Measurements from ENCODE around the gene PSMB10.

The PSMB10 gene

DNA sequence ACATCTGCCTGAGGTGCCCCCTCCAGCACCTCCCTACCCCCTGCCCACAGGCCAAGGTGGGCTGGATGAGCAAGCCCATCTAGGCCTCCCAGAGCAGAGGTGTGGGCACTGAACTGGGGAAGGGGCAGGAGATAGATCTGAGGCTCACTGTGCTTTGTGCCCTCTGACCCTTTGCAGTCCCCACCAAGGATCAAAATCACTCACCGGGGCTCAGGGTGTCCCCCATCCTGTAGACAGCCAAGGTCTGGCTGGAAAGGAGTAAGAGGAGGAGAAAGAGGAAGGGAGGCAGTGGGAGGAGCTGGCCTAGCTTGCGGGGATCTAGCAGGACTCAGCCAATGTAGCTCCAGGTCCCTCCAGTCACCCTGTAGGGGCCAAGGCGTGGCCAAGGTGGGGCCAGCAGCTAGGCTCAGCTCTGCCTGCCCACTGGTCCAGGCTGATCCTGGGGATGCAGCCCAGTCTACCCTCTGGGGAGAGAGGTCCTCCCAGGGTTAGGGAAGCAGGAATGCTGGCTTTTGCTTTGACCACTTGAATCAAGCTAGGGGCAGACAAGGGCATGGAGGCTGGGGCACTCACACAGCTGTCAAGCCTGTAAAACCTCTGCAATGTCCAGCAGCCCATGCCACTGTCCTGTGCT lies 30.0 kb upstream of the PSMB10 start:
- Histone ChIP-seq H2AFZ (no peak overlapping the region), H3K4me1 (peaks cover 39% of the 10 kb centered on the region), H3K4me2 (ENCODE audit: low read length) (peak overlapping the region; percentile 99), H3K27me3 (ENCODE audit: control insufficient read depth, insufficient read depth, low read length) (no peaks in the 10 kb centered on the region), H3K4me3 (ENCODE audit: low read depth, low read length) (peak overlapping the region; percentile 84), H3K9ac (no peak overlapping the region), H3K9me3 (ENCODE audit: control insufficient read depth, low read length) (no peaks in the 10 kb centered on the region), H3K79me2 (peaks cover 12% of the 10 kb centered on the region), H3K36me3 (ENCODE audit: control insufficient read depth, insufficient read depth, low read length) (no peaks in the 10 kb centered on the region), H3K27ac (peak overlapping the region; percentile 47)
- TF ChIP-seq CTCF (IDR thresholded peaks at IDR 0.05): no peak

GRCh38 chr16:67965668-67966548 lies 29.3 kb upstream of the PSMB10 start:
- no peaks in the 10 kb centered on the region for H3K9me3 ChIP-seq (ENCODE audit: control insufficient read depth, low read length)
- no peaks in the 10 kb centered on the region for H3K36me3 ChIP-seq (ENCODE audit: control insufficient read depth, insufficient read depth, low read length)
- no peak overlapping the region for H2AFZ ChIP-seq
- no peak overlapping the region for H3K9ac ChIP-seq
- peak overlapping the region; percentile 70 for H3K27ac ChIP-seq
- H3K4me3 ChIP-seq (ENCODE audit: low read depth, low read length): no peak overlapping the region
- peak overlapping the region; percentile 8 for H3K4me2 ChIP-seq (ENCODE audit: low read length)
- H3K27me3 ChIP-seq (ENCODE audit: control insufficient read depth, insufficient read depth, low read length): no peaks in the 10 kb centered on the region
- H3K79me2 ChIP-seq: peaks cover 16% of the 10 kb centered on the region
- H3K4me1 ChIP-seq: peaks cover 46% of the 10 kb centered on the region
- TF ChIP-seq CTCF (IDR thresholded peaks at IDR 0.05): no peak

DNA sequence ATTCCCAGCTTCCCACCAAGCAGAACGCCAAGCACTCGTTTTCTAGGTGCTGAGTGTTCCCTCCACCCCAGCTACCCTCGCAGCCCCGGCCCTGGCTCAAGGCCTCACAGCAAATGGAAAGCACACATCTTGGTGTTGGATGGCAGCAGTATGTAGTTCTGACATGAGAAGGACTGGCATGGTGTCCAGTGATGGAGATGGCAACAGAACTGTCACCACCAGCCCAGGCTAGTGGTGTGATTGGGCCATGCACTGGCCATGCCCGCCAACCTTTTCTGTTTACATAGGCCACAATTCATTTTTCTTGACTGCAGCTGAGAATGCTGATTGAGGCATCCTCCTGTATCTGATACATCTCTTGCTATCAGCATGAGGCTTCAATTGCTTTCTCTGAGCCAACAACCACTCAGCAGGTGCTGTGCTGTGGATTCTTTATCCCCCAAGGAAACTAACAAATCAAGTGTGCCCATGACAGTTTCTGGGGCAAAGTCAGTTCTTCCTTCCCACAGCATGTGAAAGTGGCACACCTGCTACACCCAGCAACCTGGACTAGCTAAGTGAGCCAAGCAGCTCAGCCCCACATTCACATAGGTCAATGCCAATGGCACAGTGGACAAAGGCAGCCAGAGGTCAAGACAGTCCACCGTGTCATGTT lies 28.0 kb upstream of the PSMB10 start:
- H3K36me3 ChIP-seq (ENCODE audit: control insufficient read depth, insufficient read depth, low read length): no peaks in the 10 kb centered on the region
- H3K9ac ChIP-seq: no peak overlapping the region
- peaks cover 25% of the 10 kb centered on the region for H3K79me2 ChIP-seq
- H3K27me3 ChIP-seq (ENCODE audit: control insufficient read depth, insufficient read depth, low read length): no peaks in the 10 kb centered on the region
- no peaks in the 10 kb centered on the region for H3K9me3 ChIP-seq (ENCODE audit: control insufficient read depth, low read length)
- H3K4me1 ChIP-seq: peaks cover 51% of the 10 kb centered on the region
- H3K4me2 ChIP-seq (ENCODE audit: low read length): peak overlapping the region; percentile 8
- no peak for TF ChIP-seq CTCF (IDR thresholded peaks at IDR 0.05)
- H3K27ac ChIP-seq: peak overlapping the region; percentile 70
- no peak overlapping the region for H3K4me3 ChIP-seq (ENCODE audit: low read depth, low read length)
- no peak overlapping the region for H2AFZ ChIP-seq

DNA sequence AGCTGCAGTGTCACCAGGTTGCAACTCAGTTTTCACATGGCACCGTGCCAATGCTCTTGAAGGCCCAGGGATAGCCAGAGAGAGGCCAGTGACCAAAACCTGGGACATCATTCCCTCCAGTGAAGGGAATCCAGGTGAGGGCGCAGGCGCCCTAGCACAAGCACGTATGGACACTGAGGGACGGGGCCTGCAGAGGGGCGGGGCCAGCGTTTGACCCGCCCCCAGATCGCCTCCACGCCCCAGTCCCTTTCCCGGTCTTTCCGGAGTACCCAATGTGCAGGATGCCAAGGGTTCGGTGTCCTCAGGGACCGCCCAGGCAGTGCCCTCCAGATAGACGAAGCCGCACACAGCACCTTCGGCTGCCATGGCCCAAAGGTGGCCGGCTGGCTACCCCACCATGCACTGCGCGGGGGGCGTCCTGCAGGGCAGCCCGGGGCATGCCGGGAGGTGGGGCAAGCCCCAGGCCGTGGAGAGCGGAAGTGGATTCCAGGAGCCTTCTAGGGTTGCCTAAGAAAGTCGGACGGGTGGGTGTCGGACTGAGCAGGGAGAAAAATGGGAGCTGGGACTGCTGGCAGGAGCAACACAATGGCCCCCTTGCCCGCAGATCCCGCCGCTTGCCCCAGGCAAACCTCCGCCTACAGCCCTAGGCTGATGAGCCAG lies 27.1 kb upstream of the PSMB10 start:
- Histone ChIP-seq H3K79me2 (peaks cover 25% of the 10 kb centered on the region), H3K36me3 (ENCODE audit: control insufficient read depth, insufficient read depth, low read length) (no peaks in the 10 kb centered on the region), H3K4me1 (peaks cover 51% of the 10 kb centered on the region), H3K4me2 (ENCODE audit: low read length) (no peak overlapping the region), H3K27ac (peak overlapping the region; percentile 70), H3K9ac (no peak overlapping the region), H3K27me3 (ENCODE audit: control insufficient read depth, insufficient read depth, low read length) (no peaks in the 10 kb centered on the region), H3K4me3 (ENCODE audit: low read depth, low read length) (no peak overlapping the region), H3K9me3 (ENCODE audit: control insufficient read depth, low read length) (no peaks in the 10 kb centered on the region), H2AFZ (no peak overlapping the region)
- TF ChIP-seq CTCF (IDR thresholded peaks at IDR 0.05): no peak
